RPMI7951 (cell line): ENCODE data around the gene NFILZ. TPM values are rescaled to one million over a fixed set of nuclear protein-coding genes. Genes with fewer than 3 reads are reported as not detected.
A peak's percentile ranks its signal among the peaks of the same experiment; 100 is the strongest.

Source experiments
- DNase-seq: peaks from one replicate; pipeline ENCODE4 v3.0.0-alpha.2; 2012; ENCODE audit warnings: low read depth
- total RNA-seq: library from RNA; depleted of rRNA; stranded (reverse); fragments of >200 nt; shearing (Covaris generic); gene quantifications from 2 replicates; pipeline ENCODE4 v1.2.3, GENCODE V29; 2014

The NFILZ gene
- total RNA-seq, 1 experiment from 2014 or later: not detected

DNA sequence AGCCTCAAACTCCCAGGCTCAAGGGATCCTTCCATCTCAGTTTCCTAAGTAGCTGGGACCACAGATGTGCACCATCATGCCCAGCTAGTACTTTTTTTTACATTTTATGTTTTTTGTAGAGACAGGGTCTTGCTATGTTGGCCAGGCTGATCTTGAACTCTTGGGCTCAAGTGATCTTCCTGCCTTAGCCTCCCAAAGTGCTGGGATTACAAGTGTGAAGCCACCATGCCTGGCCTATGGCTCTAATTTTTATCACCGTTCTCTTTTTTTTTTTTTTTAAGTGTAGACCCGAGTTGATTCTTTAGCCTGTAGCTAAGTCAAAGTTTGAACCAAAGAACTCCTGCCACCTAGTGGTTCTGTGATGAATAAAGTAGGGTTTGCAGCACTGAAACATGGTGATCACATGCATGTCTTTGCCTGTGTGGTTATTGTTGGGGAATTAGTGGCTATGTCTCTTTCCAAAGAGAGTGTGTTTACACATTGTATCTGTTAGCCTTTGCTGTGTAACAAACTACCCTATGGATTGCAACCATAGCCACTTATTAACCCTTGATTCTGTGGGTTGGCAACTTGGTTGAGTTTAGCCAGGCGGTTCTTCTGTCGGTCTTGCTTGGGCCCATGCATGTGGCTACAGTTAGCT is 11.6 kb downstream of the NFILZ start:
- peak; percentile 46 for DNase-seq

GRCh38 chr19:8642561-8642960 is 12.1 kb downstream of the NFILZ start:
- no peak for DNase-seq

DNA sequence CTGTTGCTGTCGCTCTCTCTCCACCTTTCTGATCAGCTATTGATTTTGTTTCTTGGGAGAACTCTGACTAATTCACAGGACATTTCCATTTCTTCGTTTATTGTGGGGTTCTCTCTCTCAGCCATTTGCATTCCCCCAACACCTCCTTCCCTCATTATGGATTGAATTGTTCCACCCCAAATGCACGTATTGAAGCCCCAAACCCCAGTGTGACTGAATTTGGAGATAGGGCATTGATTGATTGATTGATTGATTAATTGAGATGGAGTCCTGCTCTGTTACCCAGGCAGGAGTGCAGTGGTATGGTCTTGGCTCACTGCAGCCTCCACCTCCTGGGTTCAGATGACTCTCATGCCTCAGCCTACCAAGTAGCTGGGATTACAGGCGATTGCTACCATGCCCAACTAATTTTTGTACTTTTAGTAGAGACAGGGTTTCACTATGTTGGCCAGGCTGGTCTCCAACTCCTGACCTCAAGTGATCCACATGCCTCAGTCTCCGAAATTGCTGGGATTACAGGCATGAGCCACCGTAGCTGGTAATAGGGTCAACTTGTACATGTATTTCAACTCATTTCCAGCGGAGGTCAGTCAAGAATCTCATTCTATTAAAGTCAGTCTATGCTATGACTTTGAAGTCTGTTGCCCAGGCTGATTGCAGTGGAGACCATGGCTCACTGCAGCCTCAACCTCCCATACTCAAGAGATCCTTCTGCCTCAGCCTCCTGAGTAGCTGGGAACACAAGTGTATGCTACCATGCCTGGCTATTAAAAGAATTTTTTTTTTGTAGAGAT is 13.6 kb downstream of the NFILZ start:
- DNase-seq: no peak

GRCh38 chr19:8648240-8648639 is 17.8 kb downstream of the NFILZ start:
- no peak for DNase-seq

GRCh38 chr19:8654591-8655339 is 24.3 kb downstream of the NFILZ start:
- peak; percentile 33 for DNase-seq

GRCh38 chr19:8655340-8655709 is 24.9 kb downstream of the NFILZ start:
- no peak for DNase-seq

DNA sequence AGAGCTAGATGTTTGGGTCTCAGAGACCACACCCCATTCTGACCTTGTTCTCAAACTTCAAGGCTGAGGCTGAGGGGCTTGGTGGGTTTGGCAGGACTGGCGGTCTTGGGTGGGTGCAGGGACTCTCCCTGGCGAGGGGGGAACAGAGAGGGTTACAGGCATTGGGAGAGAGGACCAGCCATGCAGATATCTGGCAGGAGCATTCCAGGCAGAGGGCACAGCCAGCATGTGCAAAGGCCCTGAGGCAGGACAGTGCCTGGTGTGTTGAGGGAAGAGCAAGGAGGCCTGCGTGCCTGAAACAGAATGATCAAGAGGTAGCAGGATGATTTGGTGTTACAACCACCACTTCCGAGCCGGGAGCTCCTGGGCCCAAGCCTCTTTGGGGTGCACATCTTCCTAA is 27.4 kb downstream of the NFILZ start:
- no peak for DNase-seq

GRCh38 chr19:8659905-8660304 is 29.5 kb downstream of the NFILZ start:
- DNase-seq: no peak

DNA sequence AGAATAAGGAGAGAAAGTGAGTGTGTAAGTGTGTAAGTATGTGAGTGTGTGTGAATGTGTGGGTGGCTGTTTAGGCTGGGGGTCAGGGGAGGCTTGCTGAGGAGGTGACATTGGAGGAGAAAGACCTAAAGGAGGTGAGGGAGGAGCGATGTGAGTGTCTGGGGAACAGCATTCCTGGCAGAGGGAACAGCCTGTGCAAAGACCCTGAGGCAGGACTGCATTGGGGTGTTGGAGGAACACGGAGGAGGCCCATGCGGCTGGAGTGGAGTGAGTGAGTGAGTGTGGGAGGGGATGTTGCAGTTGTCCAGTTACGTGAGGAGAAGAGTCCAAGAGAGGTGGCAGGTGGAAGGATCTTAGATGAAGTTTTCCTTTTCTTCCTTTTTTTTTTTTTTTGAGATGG is 31.8 kb downstream of the NFILZ start:
- no peak for DNase-seq

- no peak for DNase-seq
These were observed 33.7 kb downstream of the NFILZ start for GRCh38 chr19:8663920-8664670.

- DNase-seq: no peak
These were observed 34.2 kb downstream of the NFILZ start for GRCh38 chr19:8664671-8665057.

- no peak for DNase-seq
These were observed 35.2 kb downstream of the NFILZ start for GRCh38 chr19:8665468-8666213.

DNA sequence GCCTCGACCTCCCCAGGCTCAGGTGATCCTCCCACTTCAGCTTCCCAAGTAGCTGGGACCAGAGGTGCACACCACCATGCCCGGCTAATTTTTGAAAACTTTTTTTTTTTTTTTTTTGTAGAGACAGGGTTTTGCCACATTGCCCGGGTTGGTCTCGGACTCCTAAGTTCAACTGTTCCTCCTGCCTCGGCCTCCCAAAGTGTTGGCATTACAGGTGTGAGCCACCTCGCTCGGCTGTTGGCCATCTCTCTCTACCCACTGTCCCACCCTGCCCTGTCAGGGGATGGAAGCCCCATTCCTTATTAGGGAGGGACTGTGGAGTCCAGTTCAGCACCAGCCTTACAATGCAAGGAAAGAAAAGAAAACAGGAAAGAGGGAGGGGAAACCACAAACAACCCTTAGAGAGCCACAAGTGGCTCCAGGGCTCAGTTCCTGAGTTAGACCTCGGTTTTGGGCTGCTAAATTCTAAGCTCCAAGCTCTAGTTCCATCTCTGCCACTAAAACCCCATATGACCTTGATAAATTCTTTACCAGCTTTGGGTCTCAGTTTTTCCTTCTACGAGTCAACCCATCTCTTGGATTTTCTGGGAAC is 36.5 kb downstream of the NFILZ start:
- no peak for DNase-seq

- DNase-seq: no peak
These were observed 43.0 kb downstream of the NFILZ start for GRCh38 chr19:8673276-8673891.

GRCh38 chr19:8675066-8675465 is 44.6 kb downstream of the NFILZ start:
- no peak for DNase-seq

- DNase-seq: no peak
These were observed 47.9 kb downstream of the NFILZ start for GRCh38 chr19:8678244-8678807.
